GM10847 (cell line): Measurements from ENCODE around the gene RHOT2.

Experiments
- POLR2A ChIP-seq: IDR thresholded peaks from 2 replicates; pipeline ENCODE4 v1.6.1; 2011; ENCODE audit not compliant: insufficient read length; ENCODE audit errors: extremely low read depth

The RHOT2 gene

DNA sequence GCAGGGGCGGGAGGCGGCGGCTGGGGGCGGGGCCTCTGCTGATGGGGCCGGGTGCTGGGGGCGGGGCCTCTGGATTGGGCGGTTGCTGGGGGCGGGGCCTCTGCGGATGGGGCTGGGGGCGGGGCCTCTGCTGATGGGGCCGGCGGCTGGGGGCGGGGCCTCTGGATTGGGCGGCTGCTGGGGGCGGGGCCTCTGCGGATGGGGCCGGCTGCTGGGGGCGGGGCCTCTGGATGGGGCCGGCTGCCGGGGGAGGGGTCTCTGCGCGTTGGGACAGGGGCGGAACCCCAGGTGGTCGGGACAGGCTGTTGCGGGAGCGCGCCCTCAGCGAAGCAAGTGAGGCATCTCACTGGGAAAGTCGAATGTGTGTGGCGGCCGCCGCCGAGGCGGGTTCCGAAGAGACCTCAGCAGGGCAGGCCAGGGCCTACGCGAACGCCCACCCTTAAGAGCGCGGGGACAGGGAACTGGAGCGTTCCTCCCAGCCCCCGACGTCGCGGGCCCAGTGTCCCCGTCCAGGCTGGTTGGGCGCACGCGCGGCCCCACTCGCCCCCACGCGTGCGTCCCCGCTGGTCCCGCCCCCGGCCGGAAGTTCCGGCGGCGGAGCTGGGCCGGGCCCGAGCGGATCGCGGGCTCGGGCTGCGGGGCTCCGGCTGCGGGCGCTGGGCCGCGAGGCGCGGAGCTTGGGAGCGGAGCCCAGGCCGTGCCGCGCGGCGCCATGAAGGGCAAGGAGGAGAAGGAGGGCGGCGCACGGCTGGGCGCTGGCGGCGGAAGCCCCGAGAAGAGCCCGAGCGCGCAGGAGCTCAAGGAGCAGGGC, 12.1 kb downstream of the RHOT2 start, which contains the start of gene STUB1:
Gene STUB1, plus strand, starts transcription at position 597 of the 811 bp plus-strand sequence. Its CDS starts 116 bp downstream, at position 713.
- peak; percentile 87 for TF ChIP-seq POLR2A

DNA sequence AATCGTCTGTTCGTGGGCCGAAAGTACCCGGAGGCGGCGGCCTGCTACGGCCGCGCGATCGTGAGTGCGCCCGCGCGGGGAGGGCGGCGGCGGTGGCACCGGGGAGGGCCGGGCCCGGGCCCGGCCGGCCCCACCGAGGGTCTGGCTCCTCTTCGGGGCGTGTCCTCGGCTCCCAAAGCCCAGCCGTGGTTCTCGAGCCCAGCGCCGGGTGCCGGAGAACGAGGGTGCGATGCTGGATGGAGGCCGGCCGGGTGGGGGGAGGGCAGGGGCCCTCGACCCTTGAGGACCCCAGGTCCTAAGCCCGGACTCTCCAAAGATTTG, 12.7 kb downstream of the RHOT2 start:
- TF ChIP-seq POLR2A, result no peak

DNA sequence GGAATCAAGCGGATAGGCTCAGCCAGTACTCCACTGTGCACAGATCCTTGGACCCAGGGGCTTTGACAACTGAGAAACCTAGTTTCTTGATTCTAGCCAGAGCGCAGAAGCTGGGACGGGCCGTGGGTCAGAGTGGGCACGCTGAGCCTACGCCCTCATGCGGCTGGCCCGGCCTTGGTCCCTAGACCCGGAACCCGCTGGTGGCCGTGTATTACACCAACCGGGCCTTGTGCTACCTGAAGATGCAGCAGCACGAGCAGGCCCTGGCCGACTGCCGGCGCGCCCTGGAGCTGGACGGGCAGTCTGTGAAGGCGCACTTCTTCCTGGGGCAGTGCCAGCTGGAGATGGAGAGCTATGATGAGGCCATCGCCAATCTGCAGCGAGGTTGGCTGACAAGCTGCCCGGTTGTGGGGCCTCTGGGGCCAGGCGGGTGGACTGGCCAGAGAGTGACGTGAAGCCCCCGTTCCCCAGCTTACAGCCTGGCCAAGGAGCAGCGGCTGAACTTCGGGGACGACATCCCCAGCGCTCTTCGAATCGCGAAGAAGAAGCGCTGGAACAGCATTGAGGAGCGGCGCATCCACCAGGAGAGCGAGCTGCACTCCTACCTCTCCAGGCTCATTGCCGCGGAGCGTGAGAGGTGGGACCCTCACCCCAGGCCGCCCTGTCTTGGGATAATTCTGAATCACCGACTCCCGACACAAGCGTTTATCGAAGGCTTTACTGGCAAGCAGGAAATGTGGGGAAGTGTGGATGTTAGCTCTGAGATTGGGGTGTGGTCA, 13.2 kb downstream of the RHOT2 start:
- TF ChIP-seq POLR2A, result no peak

DNA sequence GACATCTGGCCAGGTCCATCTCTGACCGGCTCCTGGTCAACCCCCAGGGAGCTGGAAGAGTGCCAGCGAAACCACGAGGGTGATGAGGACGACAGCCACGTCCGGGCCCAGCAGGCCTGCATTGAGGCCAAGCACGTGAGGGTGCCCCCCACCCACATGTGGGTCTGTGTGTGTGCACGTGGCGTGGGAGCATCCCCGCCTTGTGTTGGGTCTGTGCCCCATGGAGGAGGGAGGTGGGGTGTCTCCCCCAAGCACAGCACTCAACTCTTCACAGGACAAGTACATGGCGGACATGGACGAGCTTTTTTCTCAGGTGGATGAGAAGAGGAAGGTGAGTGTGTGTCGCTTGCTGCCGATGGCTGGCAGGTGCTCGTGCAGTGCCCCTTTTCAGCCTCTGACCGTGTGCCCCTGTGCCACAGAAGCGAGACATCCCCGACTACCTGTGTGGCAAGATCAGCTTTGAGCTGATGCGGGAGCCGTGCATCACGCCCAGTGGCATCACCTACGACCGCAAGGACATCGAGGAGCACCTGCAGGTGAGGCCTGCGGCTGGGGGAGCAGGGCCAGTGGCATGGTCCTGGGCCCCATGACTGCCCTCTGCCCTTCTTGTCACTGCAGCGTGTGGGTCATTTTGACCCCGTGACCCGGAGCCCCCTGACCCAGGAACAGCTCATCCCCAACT, 14.0 kb downstream of the RHOT2 start:
- no peak for TF ChIP-seq POLR2A

DNA sequence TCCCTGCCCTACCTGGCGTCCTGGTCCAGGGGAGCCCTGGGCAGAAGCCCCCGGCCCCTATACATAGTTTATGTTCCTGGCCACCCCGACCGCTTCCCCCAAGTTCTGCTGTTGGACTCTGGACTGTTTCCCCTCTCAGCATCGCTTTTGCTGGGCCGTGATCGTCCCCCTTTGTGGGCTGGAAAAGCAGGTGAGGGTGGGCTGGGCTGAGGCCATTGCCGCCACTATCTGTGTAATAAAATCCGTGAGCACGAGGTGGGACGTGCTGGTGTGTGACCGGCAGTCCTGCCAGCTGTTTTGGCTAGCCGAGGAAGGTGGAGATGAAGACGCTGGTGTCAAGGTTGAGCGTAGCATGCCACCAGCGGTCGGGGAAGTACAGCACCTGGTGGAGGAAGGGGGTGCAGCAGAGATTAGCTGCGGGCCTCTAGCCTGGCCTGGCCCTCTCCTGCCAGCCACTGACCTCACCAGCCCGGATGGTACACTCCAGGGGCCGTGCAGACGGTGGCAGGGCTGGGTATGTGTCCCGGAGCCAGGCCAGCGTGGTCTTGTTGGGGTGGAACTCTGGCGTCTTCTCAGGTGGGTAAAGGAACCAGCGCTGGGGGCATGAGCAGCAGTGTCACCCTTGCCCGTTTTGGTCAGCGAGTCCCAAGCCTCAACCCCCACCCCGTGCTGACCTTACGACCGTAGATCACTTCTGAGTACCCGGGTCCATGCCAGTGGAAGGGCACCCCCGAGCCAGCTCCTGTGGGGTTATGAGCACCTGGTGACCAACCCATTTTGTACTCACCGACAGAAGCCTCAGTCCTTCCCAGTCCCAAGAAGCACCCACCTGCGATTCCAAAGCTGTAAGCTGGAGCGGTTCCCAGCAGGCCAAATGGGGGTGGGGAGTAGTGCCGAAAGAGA, 14.8 kb downstream of the RHOT2 start:
- no peak for TF ChIP-seq POLR2A

DNA sequence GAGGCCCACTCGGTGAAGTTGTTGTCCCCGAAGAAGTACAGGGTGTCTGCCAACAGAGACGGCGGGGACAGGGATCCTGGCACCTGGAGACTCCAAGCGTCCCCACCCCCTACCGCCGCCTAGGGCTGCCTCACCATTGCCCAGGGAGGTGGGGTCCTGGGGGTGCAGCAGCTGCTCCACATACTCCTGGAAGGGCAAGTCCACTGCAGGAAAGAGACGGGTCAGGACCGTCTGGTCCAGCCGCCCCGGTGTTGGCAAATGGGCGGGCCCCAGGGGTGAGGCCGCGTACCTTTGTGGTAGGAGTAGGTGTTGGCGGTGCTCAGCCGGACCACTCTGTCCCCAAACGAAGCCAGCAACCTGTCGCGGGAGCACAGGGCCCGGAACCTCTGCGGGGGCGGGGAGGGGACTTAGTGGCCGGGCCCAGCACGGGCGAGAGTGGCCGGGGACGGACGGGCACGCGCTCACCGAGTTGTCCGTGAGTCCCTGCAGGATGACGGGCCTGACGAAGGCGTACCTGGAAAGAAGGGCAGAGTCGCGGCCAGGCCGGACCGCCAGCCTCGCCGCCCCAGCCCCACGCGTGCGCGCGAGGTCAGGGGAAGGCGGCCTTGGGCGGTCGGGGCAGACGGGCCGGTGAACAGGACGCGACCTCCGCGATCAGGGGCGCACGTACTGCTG, 15.6 kb downstream of the RHOT2 start:
- no peak for TF ChIP-seq POLR2A

DNA sequence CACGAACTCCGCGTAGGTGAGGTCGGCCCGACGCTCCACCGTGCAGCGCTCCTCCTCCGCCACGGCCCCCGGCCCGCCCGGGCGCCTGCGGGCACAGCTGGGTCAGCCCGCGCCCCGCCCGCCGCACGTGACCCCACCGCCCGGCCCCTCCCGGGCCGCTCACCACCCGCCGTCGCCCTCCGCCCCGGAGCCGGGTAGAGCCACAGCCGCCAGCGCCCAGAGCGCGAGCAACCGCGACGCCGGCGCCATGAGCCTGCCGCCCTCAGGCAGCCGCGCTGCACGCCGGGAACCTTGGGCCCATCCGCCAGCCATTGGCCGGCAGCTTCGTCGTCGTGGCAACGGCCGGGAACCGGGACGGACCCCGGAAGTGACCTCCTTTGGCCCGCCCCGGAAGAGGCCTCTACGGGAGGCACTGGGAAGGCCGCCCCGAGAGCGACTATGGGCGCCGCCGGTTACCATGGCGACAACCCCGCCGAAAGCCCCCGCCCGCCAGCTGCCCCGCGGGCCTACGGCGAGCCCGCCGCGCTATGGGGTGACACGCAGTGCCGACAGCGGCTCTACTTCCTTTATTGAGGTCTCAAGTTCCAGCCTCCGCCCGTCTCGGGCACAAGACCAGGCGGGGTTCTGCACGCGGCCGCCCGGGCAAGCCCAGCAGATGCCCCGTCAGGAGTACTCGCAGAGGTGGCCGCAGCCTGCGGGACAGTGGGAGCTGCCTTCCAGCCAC, 16.3 kb downstream of the RHOT2 start, which contains the start of gene JMJD8:
Gene JMJD8, minus strand, starts transcription at position 264 of the 724 bp plus-strand sequence. Its CDS starts 15 bp downstream, at position 249.
- TF ChIP-seq POLR2A, result peak; percentile 90

DNA sequence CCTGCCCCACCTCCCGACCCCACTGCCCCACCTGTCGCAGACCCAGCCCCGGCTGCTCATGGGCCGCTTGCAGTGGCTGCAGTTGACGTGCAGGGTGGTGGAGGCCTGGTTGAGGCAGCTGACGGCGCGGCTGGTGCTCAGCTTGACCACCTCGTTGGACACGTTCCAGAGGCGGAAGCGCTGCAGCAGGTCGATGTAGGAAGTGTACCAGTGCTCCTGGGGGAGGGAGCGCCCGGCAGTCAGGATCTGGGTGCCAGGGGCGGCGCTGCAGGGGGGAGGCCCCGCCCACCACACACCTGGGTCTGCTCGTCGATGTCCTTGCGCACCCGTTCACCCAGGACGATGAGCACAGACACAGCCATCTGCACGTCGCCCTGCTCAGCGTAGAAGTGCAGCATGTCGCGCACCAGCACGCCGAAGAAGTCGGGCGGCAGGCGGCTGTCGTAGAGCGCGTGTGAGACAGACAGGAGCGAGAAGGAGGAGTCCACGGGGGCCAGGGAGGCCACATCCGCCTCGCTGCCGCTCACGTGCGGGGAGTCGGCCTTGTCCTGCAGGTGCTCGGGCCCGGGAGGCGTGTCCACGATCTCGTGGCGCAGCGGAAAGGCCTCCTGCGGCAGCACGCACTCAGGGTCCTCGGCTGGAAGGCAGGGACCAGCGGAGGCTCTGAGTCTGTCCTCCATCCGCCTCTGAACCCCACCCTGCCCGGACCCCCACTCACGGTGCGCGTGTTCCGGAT, 17.2 kb downstream of the RHOT2 start:
- TF ChIP-seq POLR2A, result no peak

DNA sequence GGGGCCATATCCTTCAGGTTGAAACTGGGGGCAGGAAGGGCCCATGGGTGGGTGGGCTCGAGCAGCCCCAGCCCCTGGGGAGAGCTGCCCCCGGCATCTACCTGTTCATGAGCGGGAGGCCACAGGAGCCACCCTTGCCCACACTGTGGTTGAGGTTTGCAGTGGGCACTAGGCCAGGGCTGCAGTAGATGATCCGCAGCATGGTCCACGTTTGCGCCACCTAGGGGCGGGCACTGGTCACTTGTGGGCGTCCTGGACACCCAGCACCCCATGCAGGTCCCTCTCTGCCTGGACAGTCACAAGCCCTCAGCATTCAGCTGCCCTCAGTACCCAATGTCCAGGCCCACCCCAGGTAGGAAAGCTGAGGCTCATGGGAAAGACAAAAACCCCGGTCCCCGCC, 18.0 kb downstream of the RHOT2 start:
- no peak for TF ChIP-seq POLR2A

DNA sequence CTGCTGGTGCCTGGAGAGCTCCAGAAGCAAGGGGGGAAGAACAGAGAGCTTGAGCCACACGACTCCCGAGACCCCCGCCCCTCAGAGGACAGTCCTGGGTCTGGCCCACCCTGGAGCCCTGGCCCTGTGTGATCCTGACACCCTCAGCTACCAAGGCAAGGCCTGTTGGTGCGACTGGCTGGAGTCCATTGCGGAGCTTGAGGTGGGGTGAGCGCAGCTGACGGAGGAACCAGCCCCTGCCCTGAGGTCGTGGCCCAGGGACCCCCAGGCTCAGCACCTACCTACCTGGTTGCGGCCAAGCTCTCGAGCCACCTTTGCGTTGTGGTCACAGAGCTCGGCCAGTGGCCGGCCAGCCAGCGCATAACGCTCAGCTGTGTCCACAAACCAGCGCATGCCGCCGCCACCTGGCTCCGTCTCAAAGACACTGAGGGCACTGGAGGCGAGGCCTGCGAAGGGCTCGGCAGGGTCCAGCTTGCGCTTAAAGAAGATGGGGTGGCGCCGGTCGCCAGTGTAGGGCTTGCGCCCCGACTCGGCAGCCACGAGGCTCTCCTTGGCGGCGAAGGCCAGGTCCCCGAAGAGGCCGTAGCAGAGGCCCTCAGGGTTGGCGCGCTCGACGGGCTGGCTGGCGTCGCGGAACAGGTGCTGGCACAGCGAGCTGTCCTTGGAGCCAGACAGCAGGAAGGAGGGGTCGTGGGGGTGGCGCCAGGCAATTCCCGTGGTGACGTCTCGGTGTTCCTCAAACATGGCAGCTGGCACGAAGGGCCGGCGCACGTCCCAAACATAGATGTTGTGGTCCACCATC, 18.7 kb downstream of the RHOT2 start:
- no peak for TF ChIP-seq POLR2A

DNA sequence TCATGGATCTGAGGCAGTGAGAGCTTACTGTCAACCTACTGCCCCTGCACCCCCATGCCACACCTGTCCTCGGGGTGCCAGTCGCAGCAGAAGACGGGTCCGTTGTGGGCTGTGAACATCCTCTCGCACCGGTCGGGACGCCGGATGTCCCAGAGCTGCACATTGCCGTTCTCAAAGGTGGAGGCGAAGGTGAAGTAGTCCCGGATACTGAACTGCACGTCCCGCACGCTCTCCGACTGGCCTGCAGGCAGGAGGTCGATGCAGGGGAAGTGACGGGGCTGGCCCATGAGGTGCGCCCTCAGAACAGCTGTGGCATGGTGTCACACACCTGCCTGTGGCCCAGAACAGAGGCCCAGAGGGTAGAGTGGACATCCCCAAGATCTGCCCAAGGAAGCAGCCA, 19.6 kb downstream of the RHOT2 start:
- no peak for TF ChIP-seq POLR2A

DNA sequence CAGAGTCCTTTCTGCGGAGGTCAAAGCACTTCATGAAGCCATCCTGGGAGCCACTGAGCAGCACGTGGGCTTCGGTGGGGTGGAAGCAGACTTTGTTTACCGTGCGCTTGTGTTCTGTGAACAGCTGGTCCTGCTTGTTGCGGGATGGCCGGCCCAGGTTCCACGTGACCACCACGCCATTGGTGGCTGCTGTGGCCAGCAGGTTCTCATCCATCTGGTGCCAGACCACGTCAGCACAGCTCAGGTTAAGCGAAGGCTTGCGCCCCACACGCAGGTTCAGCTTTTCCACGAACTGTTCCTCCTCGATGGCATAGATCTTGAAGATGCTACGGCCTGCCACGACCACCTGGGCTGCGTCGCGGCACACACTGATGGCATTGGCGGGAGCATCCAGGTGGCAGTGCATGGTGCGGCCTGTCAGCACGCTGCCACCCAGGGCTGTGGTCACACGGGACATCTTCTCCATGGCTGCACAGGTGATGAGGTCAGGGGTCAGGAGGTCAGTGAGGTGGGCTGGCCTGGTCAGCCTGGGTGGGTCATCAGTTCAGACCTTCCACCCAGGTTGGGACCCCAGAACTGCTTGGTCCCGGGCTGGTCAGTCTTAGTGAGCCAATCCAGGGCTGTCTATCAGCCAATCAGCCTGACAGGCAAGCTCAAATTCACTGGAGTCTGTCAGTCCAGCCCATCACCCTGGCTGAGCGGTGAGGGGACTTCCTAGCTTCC, 21.4 kb downstream of the RHOT2 start:
- TF ChIP-seq POLR2A, result no peak
